Endothelial cell of umbilical vein (primary cell): ENCODE data around the gene TCN1. TPM values are rescaled to one million over a fixed set of nuclear protein-coding genes. Genes with fewer than 3 reads are reported as not detected.

ENCODE experiments used
- BruUV-seq: library from RNA; stranded (reverse); fragments of 400-500 nt; replicated peaks from 2 replicates; lab custom pipeline; 2021; lab: Mats Ljungman, UMichigan
- CTCF ChIA-PET: fragments of 300-600, 350-600 bp; sonication (Branson Sonifier 250); formaldehyde crosslinking; loops from one replicate; lab custom pipeline; 2021; ENCODE audit warnings: antibody characterized with exemption, inconsistent platforms; lab: Charles Lee
- POLR2A ChIA-PET: fragments of 300-600, 350-600 bp; sonication (Branson Sonifier 250); formaldehyde crosslinking; loops from one replicate; lab custom pipeline; 2021; ENCODE audit warnings: antibody characterized with exemption, inconsistent platforms; lab: Charles Lee
- DNase-seq: peaks from one replicate; pipeline ENCODE4 v3.0.0-alpha.2; 2011; ENCODE audit warnings: low read depth, low spot score
- FAIRE-seq: peaks from 2 replicates; lab custom pipeline; 2011; peaks lifted over from hg19 to GRCh38; lab: Jason Lieb, UNC
- H2AFZ ChIP-seq: 2 replicates; pipeline ENCODE4 v1.6.0; 2012; ENCODE audit warnings: low read depth, low read length, control low read depth, inconsistent platforms
- H3K27ac ChIP-seq: 2 replicates; pipeline ENCODE4 v1.5.1; 2011; ENCODE audit warnings: low read depth, mild to moderate bottlenecking, control low read depth, low read length, moderate library complexity; ENCODE audit not compliant: insufficient read depth
- H3K27me3 ChIP-seq, 2 experiments: 2 replicates each; pipeline versions ENCODE4 v1.6.0 to v1.6.1; 2011; ENCODE audit warnings: low read length in 2 of 2, mixed read lengths in 1 of 2; ENCODE audit not compliant: control insufficient read depth in 2 of 2, insufficient read depth in 2 of 2
- H3K36me3 ChIP-seq, 2 experiments: 2 replicates in 1 of 2; 3 replicates in 1 of 2; pipeline ENCODE4 v1.5.1; 2011; ENCODE audit warnings: low read length in 2 of 2, mild to moderate bottlenecking in 1 of 2, moderate library complexity in 1 of 2; ENCODE audit not compliant: control insufficient read depth in 2 of 2, insufficient read depth in 2 of 2; ENCODE audit errors: extremely low read depth in 1 of 2
- H3K4me1 ChIP-seq: 3 replicates; pipeline ENCODE4 v1.5.1; 2011; ENCODE audit warnings: mild to moderate bottlenecking, low read length; ENCODE audit not compliant: control insufficient read depth, insufficient read depth; ENCODE audit errors: extremely low read depth
- H3K4me2 ChIP-seq: 2 replicates; pipeline ENCODE4 v1.6.1; 2011; ENCODE audit warnings: low read length, control low read depth, mixed read lengths; ENCODE audit not compliant: insufficient read depth
- H3K4me3 ChIP-seq, 3 experiments: fragments of 200-600 bp in 1 of 3; sonication (generic), shearing (Covaris generic) in 1 of 3; replicated peaks in 1 of 3; 2 replicates each; pipeline ENCODE4 v1.5.1; 2011 to 2016; ENCODE audit warnings: control low read depth in 3 of 3, low read length in 3 of 3, mild to moderate bottlenecking in 2 of 3, inconsistent platforms in 1 of 3, low read depth in 1 of 3, moderate library complexity in 1 of 3; ENCODE audit not compliant: insufficient read depth in 1 of 3
- H3K79me2 ChIP-seq: 2 replicates; pipeline ENCODE4 v1.6.0; 2012; ENCODE audit warnings: low read length, inconsistent platforms; ENCODE audit not compliant: control insufficient read depth, insufficient read depth
- H3K9ac ChIP-seq: replicated peaks from 2 replicates; pipeline ENCODE3; 2011; ENCODE audit warnings: low read length, control low read depth; ENCODE audit not compliant: insufficient read depth; ENCODE audit errors: extremely low read depth
- H3K9me1 ChIP-seq: replicated peaks from 3 replicates; pipeline ENCODE4 v1.6.0; 2011; ENCODE audit warnings: mild to moderate bottlenecking, low read length; ENCODE audit not compliant: control insufficient read depth, insufficient read depth; ENCODE audit errors: extremely low read depth
- H3K9me3 ChIP-seq: replicated peaks from 2 replicates; pipeline ENCODE4 v1.5.1; 2012; ENCODE audit warnings: low read length, inconsistent platforms; ENCODE audit not compliant: control insufficient read depth, insufficient read depth
- H4K20me1 ChIP-seq: replicated peaks from 2 replicates; pipeline ENCODE3; 2011; ENCODE audit warnings: mild to moderate bottlenecking, low read length; ENCODE audit not compliant: control insufficient read depth, insufficient read depth; ENCODE audit errors: extremely low read depth
- EZH2 ChIP-seq: IDR thresholded peaks from 2 replicates; pipeline ENCODE4 v1.6.1; 2012; ENCODE audit warnings: borderline replicate concordance, low read depth, mild to moderate bottlenecking, moderate library complexity, low read length, inconsistent platforms; ENCODE audit not compliant: severe bottlenecking
- FOS ChIP-seq: IDR thresholded peaks from 2 replicates; pipeline ENCODE4 v1.6.1; 2011; ENCODE audit warnings: mild to moderate bottlenecking, low read length, moderate library complexity, borderline replicate concordance; ENCODE audit not compliant: insufficient read depth
- GATA2 ChIP-seq: IDR thresholded peaks from 2 replicates; pipeline ENCODE4 v1.7.0; 2011; ENCODE audit warnings: low read depth, mild to moderate bottlenecking, moderate library complexity, mixed read lengths, low read length; ENCODE audit not compliant: insufficient read length, insufficient read depth
- JUN ChIP-seq: IDR thresholded peaks from 2 replicates; pipeline ENCODE4 v1.6.1; 2011; ENCODE audit warnings: borderline replicate concordance, low read depth; ENCODE audit not compliant: insufficient read length, insufficient read depth
- MYC ChIP-seq: IDR thresholded peaks from one replicate; pipeline ENCODE4 v1.6.1; 2011; ENCODE audit warnings: mild to moderate bottlenecking, low read depth, low read length
- POLR2A ChIP-seq: IDR thresholded peaks from 2 replicates; pipeline ENCODE4 v1.6.1; 2012; ENCODE audit warnings: low read depth, mild to moderate bottlenecking, control low read depth, low read length
- POLR2AphosphoS5 ChIP-seq: IDR thresholded peaks from 2 replicates; pipeline ENCODE4 v1.6.1; 2012; ENCODE audit warnings: low read depth, mild to moderate bottlenecking, control low read depth, low read length, moderate library complexity; ENCODE audit not compliant: insufficient read depth
- dilution Hi-C: fragments of 300-500 bp; cut with MboI; formaldehyde crosslinking; loops from one replicate; pipeline ENCODE4 v1.15.0; 2019; ENCODE audit warnings: low sequenced_read_pairs; ENCODE audit not compliant: extremely low pct_ligation_motif_present
- intact Hi-C: fragments of 100-400 bp; cut with micrococcal nuclease; formaldehyde crosslinking; loops from one replicate; pipeline ENCODE4 v1.10.0; 2022
- polyA plus RNA-seq, 4 experiments: library from polyadenylated mRNA; depleted of rRNA in 3 of 4; stranded (reverse) in 3 of 4; unstranded in 1 of 4; fragments of >200 nt; gene quantifications; 2 replicates each; pipeline versions ENCODE4 v1.2.1 to v1.2.3, GENCODE V29; 2011 to 2012; ENCODE audit warnings: missing spikeins in 1 of 4
- total RNA-seq: library from RNA; stranded (reverse); gene quantifications from 2 replicates; pipeline ENCODE4 v1.2.3, GENCODE V29; 2021
- TF ChIP-seq, protein P1 (sequence below), 2 donors: IDR thresholded peaks; 1 replicate in 1 of 2; 2 replicates in 1 of 2; pipeline ENCODE4 v1.5.1; 2011; ENCODE audit warnings: low read length in 2 of 2, mild to moderate bottlenecking in 2 of 2, moderate library complexity in 2 of 2, control low read depth in 1 of 2, inconsistent platforms in 1 of 2, low read depth in 1 of 2; ENCODE audit not compliant: insufficient read depth in 1 of 2; ENCODE audit errors: extremely low read depth in 1 of 2
- TF ChIP-seq, protein P2 (sequence below): IDR thresholded peaks from 2 replicates; pipeline ENCODE4 v1.6.1; 2011; ENCODE audit not compliant: insufficient read depth, insufficient read length

Gene TCN1
- total and polyA plus RNA-seq, 2 donors (not counting 3 experiments of a cell fraction or from before 2014, with no cell fraction given), result not detected

- intact Hi-C loops (loop anchor here (2.0 kb wide), 1 partner anchor 56 kb away; the partner anchor contains the start of gene STX3), dilution Hi-C loops (no loop called here)
- Histone ChIP-seq H3K4me3 (peak overlapping the region; percentile 69 to 79 (median 74)), H3K27me3 (no peaks in the 10 kb centered on the region), H3K9ac (peak overlapping the region; percentile 86), H4K20me1 (no peaks in the 10 kb centered on the region), H3K79me2 (peaks cover 8% of the 10 kb centered on the region), H3K27ac (peak overlapping the region; percentile 38), H3K4me2 (peak overlapping the region; percentile 61), H3K36me3 (peaks cover 4 to 6% of the 10 kb centered on the region in 2 experiments), H3K4me1 (peaks cover 6% of the 10 kb centered on the region), H3K9me1 (no peaks in the 10 kb centered on the region), H3K9me3 (no peaks in the 10 kb centered on the region), H2AFZ (peak overlapping the region; percentile 81)
- ChIA-PET POLR2A (interaction anchor here (1.2 kb wide), 1 partner anchor 9 kb away, joined by 3 read pairs; no protein-coding TSS in a partner anchor), CTCF (interaction anchor here (0.8 to 5.1 kb wide), 6 partner anchors 25 to 440 kb away, joined by 3 to 32 read pairs (median 4); partner anchors contain the start of gene STX3)
- BruUV-seq, result TSS peak; percentile 33
- no peak for DNase-seq
- no peak for FAIRE-seq
- TF ChIP-seq, protein P1, sequence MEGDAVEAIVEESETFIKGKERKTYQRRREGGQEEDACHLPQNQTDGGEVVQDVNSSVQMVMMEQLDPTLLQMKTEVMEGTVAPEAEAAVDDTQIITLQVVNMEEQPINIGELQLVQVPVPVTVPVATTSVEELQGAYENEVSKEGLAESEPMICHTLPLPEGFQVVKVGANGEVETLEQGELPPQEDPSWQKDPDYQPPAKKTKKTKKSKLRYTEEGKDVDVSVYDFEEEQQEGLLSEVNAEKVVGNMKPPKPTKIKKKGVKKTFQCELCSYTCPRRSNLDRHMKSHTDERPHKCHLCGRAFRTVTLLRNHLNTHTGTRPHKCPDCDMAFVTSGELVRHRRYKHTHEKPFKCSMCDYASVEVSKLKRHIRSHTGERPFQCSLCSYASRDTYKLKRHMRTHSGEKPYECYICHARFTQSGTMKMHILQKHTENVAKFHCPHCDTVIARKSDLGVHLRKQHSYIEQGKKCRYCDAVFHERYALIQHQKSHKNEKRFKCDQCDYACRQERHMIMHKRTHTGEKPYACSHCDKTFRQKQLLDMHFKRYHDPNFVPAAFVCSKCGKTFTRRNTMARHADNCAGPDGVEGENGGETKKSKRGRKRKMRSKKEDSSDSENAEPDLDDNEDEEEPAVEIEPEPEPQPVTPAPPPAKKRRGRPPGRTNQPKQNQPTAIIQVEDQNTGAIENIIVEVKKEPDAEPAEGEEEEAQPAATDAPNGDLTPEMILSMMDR (IDR thresholded peaks at IDR 0.05; ENCODE audit: extremely low read depth in 1 of 2, insufficient read depth in 1 of 2, low read depth in 1 of 2, low read length in 2 of 2), result no peak
- TF ChIP-seq POLR2A, result peak; percentile 4
These were observed 55.4 kb downstream of the TCN1 start for GRCh38 chr11:59810911-59811259.

DNA sequence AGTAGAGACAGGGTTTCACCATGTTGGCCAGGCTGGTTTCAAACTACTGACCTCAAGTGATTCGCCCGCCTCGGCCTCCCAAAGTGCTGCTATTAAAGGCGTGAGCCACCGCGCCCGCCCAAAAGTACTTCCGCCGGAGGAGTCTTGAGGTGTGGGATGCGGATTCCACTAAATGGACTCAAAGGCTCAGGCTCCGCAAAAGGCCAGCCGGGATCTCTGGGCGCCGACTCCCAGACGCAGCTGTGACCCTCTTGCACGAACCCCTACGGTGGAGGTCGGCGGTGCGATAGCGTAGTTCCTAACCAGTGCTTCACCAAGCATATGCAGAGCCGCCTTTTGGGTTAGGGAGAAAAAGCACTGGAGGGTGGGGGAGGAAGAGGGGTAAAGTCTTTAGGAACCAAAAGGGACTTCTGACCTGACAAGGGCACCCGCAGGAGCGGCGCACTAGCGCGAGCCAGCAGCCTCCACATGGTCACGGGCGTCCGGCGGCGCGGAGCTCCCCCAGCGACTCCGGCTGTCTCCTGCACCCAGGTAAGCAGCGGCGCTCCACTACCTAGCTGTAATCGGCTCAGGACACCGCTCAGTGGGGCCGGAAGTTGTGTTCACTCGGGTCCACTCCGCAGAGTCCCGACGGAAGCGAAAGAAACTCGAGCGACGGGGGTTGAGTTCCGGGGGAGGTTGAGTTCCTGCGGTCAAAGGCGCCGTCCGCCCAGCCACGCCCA is 55.9 kb downstream of the TCN1 start, which contains the start of gene MRPL16:
MRPL16 (minus strand) TSS at position 590 of the 722 bp plus-strand sequence; CDS start at position 470, 120 bp downstream.
- POLR2A ChIA-PET, result interaction anchor here (1.2 kb wide), 1 partner anchor 8 kb away, joined by 3 read pairs; no protein-coding TSS in a partner anchor
- Histone ChIP-seq H3K27me3 (no peaks in the 10 kb centered on the region), H2AFZ (peak within 1 kb of the TSS; percentile 81), H3K4me3 (peak within 1 kb of the TSS; percentile 69 to 79 (median 74)), H3K9me3 (no peaks in the 10 kb centered on the region), H3K9me1 (no peaks in the 10 kb centered on the region), H3K4me1 (peaks cover 6% of the 10 kb centered on the region), H3K4me2 (peak within 1 kb of the TSS; percentile 61), H3K9ac (peak within 1 kb of the TSS; percentile 86), H3K79me2 (peaks cover 8% of the 10 kb centered on the region), H3K36me3 (peaks cover 4 to 9% of the 10 kb centered on the region in 2 experiments), H4K20me1 (no peaks in the 10 kb centered on the region), H3K27ac (peak within 1 kb of the TSS; percentile 59)
- TSS peak; percentile 45 for BruUV-seq
- dilution Hi-C loops (no loop called here), intact Hi-C loops (loop anchor here (2.0 kb wide), 1 partner anchor 56 kb away; the partner anchor contains the start of gene STX3)
- CTCF ChIA-PET, result interaction anchor here (0.8 to 5.1 kb wide), 7 partner anchors 12 to 441 kb away, joined by 3 to 32 read pairs (median 4); partner anchors contain the start of gene STX3
- no peak for TF ChIP-seq EZH2
- TF ChIP-seq GATA2, result no peak
- no peak for TF ChIP-seq MYC
- no peak for TF ChIP-seq FOS
- TF ChIP-seq POLR2AphosphoS5, result peak; percentile 94
- TF ChIP-seq, protein P1 (IDR thresholded peaks at IDR 0.05; ENCODE audit: extremely low read depth in 1 of 2, insufficient read depth in 1 of 2, low read depth in 1 of 2, low read length in 2 of 2), result no peak
- no peak for TF ChIP-seq JUN
- TF ChIP-seq, protein P2, sequence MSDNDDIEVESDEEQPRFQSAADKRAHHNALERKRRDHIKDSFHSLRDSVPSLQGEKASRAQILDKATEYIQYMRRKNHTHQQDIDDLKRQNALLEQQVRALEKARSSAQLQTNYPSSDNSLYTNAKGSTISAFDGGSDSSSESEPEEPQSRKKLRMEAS, result no peak
- TF ChIP-seq POLR2A, result peak; percentile 76
- DNase-seq (peak; percentile 76), FAIRE-seq (peak; percentile 70)
